OCI-LY3 (cell line): ENCODE measurements around the gene CCDC102B.

Experiments
- H2AFZ ChIP-seq: fragments of 200-600, 300-600 bp; shearing (Covaris generic); 2 replicates; pipeline ENCODE4 v1.6.0; 2014; ENCODE audit warnings: antibody characterized with exemption, low read depth, low read length
- H3K27ac ChIP-seq: fragments of 200-600, 300-600 bp; sonication (generic); 2 replicates; pipeline ENCODE4 v1.5.1; 2014; ENCODE audit warnings: mild to moderate bottlenecking, low read length, moderate library complexity, mixed read lengths
- H3K27me3 ChIP-seq: fragments of 200-600, 300-600 bp; sonication (generic); 2 replicates; pipeline ENCODE4 v1.6.1; 2014; ENCODE audit warnings: low read depth, low read length, mixed read lengths
- H3K36me3 ChIP-seq: fragments of 200-600, 300-600 bp; sonication (generic); replicated peaks from 2 replicates; pipeline ENCODE3; 2014; ENCODE audit warnings: low read depth, low read length, mixed read lengths
- H3K4me1 ChIP-seq: fragments of 300-600, 200-600 bp; sonication (generic); 2 replicates; pipeline ENCODE4 v1.6.1; 2014; ENCODE audit warnings: low read length, mixed read lengths
- H3K4me2 ChIP-seq: fragments of 200-600, 300-600 bp; sonication (generic); 2 replicates; pipeline ENCODE4 v1.6.1; 2014; ENCODE audit warnings: low read length, mixed read lengths
- H3K4me3 ChIP-seq: fragments of 300-600, 200-600 bp; sonication (generic); 2 replicates; pipeline ENCODE4 v1.5.1; 2014; ENCODE audit warnings: antibody characterized with exemption, mild to moderate bottlenecking, low read length, moderate library complexity
- H3K79me2 ChIP-seq: fragments of 300-600, 200-600 bp; shearing (Covaris generic); 2 replicates; pipeline ENCODE4 v1.6.1; 2014; ENCODE audit warnings: mild to moderate bottlenecking, low read length, mixed read lengths
- H3K9ac ChIP-seq: fragments of 300-600, 200-600 bp; shearing (Covaris generic); 2 replicates; pipeline ENCODE4 v1.6.0; 2014; ENCODE audit warnings: mild to moderate bottlenecking, low read length, moderate library complexity
- H3K9me3 ChIP-seq: fragments of 200-600, 300-600 bp; shearing (Covaris generic); 2 replicates; pipeline ENCODE4 v1.6.1; 2014; ENCODE audit warnings: low read length, mixed read lengths; ENCODE audit not compliant: insufficient read depth
- H4K20me1 ChIP-seq: fragments of 200-600, 300-600 bp; sonication (generic); 2 replicates; pipeline ENCODE4 v1.6.1; 2016; ENCODE audit warnings: low read length, mixed read lengths; ENCODE audit not compliant: insufficient read depth
- CTCF ChIP-seq: fragments of 200-600, 300-600 bp; sonication (generic); IDR thresholded peaks from 2 replicates; pipeline ENCODE4 v1.5.1; 2014; ENCODE audit warnings: antibody characterized with exemption, low read length, low read depth
- EZH2phosphoT487 ChIP-seq: fragments of 200-600 bp; shearing (Covaris generic); IDR thresholded peaks from 2 replicates; pipeline ENCODE4 v1.6.1; 2018; ENCODE audit warnings: antibody characterized with exemption, mixed run types, low read depth

The CCDC102B gene

GRCh38 chr18:69032009-69032408 is 234.1 kb downstream of the CCDC102B start:
- Histone ChIP-seq H3K79me2 (no peaks in the 10 kb centered on the region), H3K4me1 (no peaks in the 10 kb centered on the region), H3K27me3 (no peaks in the 10 kb centered on the region), H3K9me3 (no peaks in the 10 kb centered on the region), H3K4me2 (no peak overlapping the region), H3K9ac (no peak overlapping the region), H2AFZ (no peak overlapping the region), H3K36me3 (no peaks in the 10 kb centered on the region), H4K20me1 (no peaks in the 10 kb centered on the region), H3K4me3 (no peak overlapping the region), H3K27ac (no peak overlapping the region)
- TF ChIP-seq CTCF (no peak), EZH2phosphoT487 (no peak)

GRCh38 chr18:69035756-69036155 is 237.9 kb downstream of the CCDC102B start:
- Histone ChIP-seq H3K4me3 (no peak overlapping the region), H3K9ac (no peak overlapping the region), H3K9me3 (no peaks in the 10 kb centered on the region), H3K27me3 (no peaks in the 10 kb centered on the region), H2AFZ (no peak overlapping the region), H3K4me2 (no peak overlapping the region), H3K4me1 (no peaks in the 10 kb centered on the region), H3K27ac (no peak overlapping the region), H3K36me3 (no peaks in the 10 kb centered on the region), H4K20me1 (no peaks in the 10 kb centered on the region), H3K79me2 (no peaks in the 10 kb centered on the region)
- TF ChIP-seq EZH2phosphoT487 = no peak
- no peak for TF ChIP-seq CTCF

- no peaks in the 10 kb centered on the region for H4K20me1 ChIP-seq
- H3K9me3 ChIP-seq = no peaks in the 10 kb centered on the region
- H3K27me3 ChIP-seq = no peaks in the 10 kb centered on the region
- no peaks in the 10 kb centered on the region for H3K4me1 ChIP-seq
- H3K79me2 ChIP-seq = no peaks in the 10 kb centered on the region
- H3K4me2 ChIP-seq = no peak overlapping the region
- 0 out of 2 replicates have a peak overlapping the region, but pooled peaks have one; percentile 1 for H2AFZ ChIP-seq
- H3K36me3 ChIP-seq = no peaks in the 10 kb centered on the region
- TF ChIP-seq EZH2phosphoT487 (no peak), CTCF (no peak)
- no peak overlapping the region for H3K27ac ChIP-seq
- no peak overlapping the region for H3K4me3 ChIP-seq
- H3K9ac ChIP-seq = no peak overlapping the region
Measured at GRCh38 chr18:69044215-69044614, 246.3 kb downstream of the CCDC102B start.

- H3K9ac ChIP-seq = no peak overlapping the region
- no peak overlapping the region for H3K4me3 ChIP-seq
- no peaks in the 10 kb centered on the region for H3K79me2 ChIP-seq
- H3K36me3 ChIP-seq = no peaks in the 10 kb centered on the region
- TF ChIP-seq EZH2phosphoT487 = no peak
- no peak for TF ChIP-seq CTCF
- H3K27ac ChIP-seq = no peak overlapping the region
- no peaks in the 10 kb centered on the region for H4K20me1 ChIP-seq
- no peaks in the 10 kb centered on the region for H3K9me3 ChIP-seq
- no peak overlapping the region for H2AFZ ChIP-seq
- H3K4me1 ChIP-seq = no peaks in the 10 kb centered on the region
- H3K4me2 ChIP-seq = no peak overlapping the region
- H3K27me3 ChIP-seq = no peaks in the 10 kb centered on the region
Measured at GRCh38 chr18:69064063-69064462, 266.2 kb downstream of the CCDC102B start.
